ENCODE results near the gene RNF212. TPM values are rescaled to one million over a fixed set of nuclear protein-coding genes. Genes with fewer than 3 reads are reported as not detected.
A peak's percentile ranks its signal among the peaks of the same experiment; 100 is the strongest.

RNF212 gene
- total RNA-seq, 2 donors from 2014 or later = 2.3 to 2.5 TPM

DNA sequence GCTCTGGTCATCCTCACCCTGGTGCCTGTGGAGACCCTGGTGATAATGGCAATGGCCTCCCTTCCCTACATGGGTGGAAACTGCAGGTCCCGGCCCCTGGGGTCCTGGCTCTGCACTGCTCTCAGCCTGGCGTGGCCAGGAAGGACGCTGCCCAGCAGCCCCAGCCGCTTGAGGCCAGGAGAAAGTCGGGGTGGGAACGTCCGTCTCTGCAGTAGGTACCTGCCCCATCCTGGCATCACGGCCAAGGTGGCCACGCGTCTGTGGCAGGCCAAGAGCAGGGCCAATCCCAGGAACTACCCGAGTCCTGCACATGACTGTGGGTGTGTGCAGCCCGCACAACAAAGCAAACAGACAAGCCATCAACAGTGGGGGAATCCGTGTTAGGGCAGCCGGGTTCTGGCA is 68.2 kb downstream of the RNF212 start:
- Histone ChIP-seq H3K9me3 (no peaks in the 10 kb centered on the region), H3K27ac (no peak overlapping the region), H3K4me1 (peaks cover 12% of the 10 kb centered on the region), H3K4me3 (no peak overlapping the region), H3K9ac (ENCODE audit: low read depth in 2 of 2, low read length in 2 of 2) (no peak overlapping the region), H3K36me3 (no peaks in the 10 kb centered on the region), H3K27me3 (peaks cover 14% of the 10 kb centered on the region)
- intact Hi-C loops (cut with DNase I) = no loop called here
- TF ChIP-seq, protein P1, sequence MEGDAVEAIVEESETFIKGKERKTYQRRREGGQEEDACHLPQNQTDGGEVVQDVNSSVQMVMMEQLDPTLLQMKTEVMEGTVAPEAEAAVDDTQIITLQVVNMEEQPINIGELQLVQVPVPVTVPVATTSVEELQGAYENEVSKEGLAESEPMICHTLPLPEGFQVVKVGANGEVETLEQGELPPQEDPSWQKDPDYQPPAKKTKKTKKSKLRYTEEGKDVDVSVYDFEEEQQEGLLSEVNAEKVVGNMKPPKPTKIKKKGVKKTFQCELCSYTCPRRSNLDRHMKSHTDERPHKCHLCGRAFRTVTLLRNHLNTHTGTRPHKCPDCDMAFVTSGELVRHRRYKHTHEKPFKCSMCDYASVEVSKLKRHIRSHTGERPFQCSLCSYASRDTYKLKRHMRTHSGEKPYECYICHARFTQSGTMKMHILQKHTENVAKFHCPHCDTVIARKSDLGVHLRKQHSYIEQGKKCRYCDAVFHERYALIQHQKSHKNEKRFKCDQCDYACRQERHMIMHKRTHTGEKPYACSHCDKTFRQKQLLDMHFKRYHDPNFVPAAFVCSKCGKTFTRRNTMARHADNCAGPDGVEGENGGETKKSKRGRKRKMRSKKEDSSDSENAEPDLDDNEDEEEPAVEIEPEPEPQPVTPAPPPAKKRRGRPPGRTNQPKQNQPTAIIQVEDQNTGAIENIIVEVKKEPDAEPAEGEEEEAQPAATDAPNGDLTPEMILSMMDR (IDR thresholded peaks at IDR 0.05) = no peak
- no peak for DNase-seq

DNA sequence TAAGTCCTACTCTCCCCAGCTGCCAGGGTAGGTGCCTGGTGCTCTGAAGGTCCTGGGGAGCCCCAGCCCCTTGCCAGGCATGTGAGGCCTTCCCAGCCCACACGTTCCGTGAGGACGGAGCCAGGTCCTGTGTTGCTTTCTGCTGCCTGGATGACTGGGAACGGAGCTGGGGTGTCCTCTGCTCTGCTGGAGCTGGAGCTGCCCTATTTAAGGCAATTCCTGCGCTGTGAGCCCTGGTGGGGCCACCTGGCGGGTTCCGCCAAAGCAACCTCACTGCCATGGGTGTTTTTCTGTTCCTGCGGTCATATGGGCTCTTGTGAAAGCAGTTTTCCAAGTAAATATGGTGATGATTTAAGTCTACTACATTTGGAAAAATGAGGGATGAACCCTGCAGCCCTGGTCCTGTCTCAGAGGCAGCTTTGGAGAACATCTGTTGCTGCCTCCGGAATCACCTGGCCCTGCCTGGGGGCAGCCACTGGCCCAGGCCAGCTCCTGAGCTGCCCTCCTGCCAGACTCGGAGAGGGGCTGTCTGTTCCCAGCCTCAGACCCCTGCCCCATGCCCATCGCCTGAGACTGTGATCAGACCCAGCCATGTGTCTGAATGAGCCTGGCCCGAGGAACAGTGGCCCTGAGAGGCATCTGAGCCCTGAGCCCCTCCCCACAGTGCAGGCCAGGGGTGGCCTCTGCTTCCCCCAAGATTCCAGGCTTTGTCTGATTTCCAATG is 68.7 kb downstream of the RNF212 start:
- H3K9me3 ChIP-seq = no peaks in the 10 kb centered on the region
- no peak overlapping the region for H3K27ac ChIP-seq
- TF ChIP-seq, protein P1 (IDR thresholded peaks at IDR 0.05) = no peak
- no peak overlapping the region for H3K4me3 ChIP-seq
- H3K4me1 ChIP-seq = peaks cover 12% of the 10 kb centered on the region
- H3K9ac ChIP-seq (ENCODE audit: low read depth in 2 of 2, low read length in 2 of 2) = no peak overlapping the region
- no peaks in the 10 kb centered on the region for H3K36me3 ChIP-seq
- peaks cover 14% of the 10 kb centered on the region for H3K27me3 ChIP-seq
- intact Hi-C loops (cut with DNase I) = no loop called here
- no peak for DNase-seq

DNA sequence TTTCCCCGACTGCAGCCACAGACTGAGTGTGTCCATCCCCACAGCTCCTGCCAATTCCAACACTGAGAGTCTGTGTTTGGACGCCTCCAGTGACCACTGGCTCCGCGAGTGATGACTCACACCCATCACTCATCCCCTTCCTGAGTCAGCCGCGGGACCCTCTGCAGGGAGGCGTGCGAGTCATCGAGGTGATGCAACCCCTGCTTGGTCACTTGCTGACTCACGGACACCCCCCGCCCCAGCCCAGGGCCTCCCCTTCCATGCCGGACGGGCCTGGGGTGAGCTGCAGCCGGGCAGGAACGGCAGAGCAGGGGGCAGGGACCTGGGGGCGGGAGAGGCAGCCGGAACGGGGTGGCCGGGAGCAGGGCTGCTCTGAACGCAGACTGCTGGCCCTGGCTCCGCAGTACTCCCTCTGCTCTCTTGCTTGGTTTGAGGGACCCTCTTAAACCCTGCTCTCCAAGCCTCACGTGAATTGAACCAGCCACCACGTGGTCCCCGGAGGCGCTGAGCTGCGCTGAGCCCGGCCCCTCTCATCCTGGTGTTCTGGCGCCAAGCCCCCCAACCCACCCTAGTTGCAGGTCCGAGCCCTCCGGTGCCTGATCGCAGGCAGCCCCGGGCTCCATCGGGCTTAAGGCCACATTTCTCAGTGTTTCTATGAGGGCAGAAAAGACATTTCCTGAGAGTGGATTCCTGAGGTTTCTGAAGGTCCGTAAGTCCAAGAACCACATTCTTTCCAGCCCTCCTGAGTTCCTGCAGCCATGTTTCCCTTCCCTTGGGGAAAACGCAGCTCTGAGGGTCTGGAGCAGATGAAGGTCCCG is 69.5 kb downstream of the RNF212 start:
- H3K9ac ChIP-seq (ENCODE audit: low read depth in 2 of 2, low read length in 2 of 2) = peak overlapping the region in 1 of 2 donors; percentile 47

DNA sequence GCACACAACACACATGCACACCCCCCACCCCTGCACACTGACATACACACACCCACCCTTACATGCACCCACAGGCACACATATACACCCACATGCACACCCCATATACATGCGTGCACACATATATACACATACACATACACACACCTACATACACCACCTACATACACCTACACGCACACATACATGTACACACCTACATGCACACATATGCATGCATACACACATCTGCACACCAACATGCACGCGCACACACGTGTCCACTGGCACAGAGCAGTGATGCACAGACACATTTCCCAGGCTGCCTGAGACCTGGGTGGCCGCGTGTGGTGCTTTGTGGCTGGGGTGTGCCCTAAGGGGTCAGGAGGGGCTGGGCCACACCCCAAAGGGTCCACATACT is 70.2 kb downstream of the RNF212 start:
- H3K4me3 ChIP-seq = no peak overlapping the region
- TF ChIP-seq, protein P1 (IDR thresholded peaks at IDR 0.05) = no peak
- H3K9me3 ChIP-seq = no peaks in the 10 kb centered on the region
- H3K27ac ChIP-seq = no peak overlapping the region
- peak overlapping the region in 1 of 2 donors; percentile 47 for H3K9ac ChIP-seq (ENCODE audit: low read depth in 2 of 2, low read length in 2 of 2)
- intact Hi-C loops (cut with DNase I) = no loop called here
- H3K4me1 ChIP-seq = peaks cover 12% of the 10 kb centered on the region
- peaks cover 14% of the 10 kb centered on the region for H3K27me3 ChIP-seq
- DNase-seq = no peak
- no peaks in the 10 kb centered on the region for H3K36me3 ChIP-seq

More for the DNA sequence above, 69.5 kb downstream of the RNF212 start:
- no peaks in the 10 kb centered on the region for H3K9me3 ChIP-seq
- H3K4me1 ChIP-seq = peaks cover 12% of the 10 kb centered on the region
- intact Hi-C loops (cut with DNase I) = no loop called here
- H3K4me3 ChIP-seq = no peak overlapping the region
- H3K36me3 ChIP-seq = no peaks in the 10 kb centered on the region
- no peak overlapping the region for H3K27ac ChIP-seq
- peaks cover 14% of the 10 kb centered on the region for H3K27me3 ChIP-seq
- peak; percentile 66 for DNase-seq
- TF ChIP-seq, protein P1 (IDR thresholded peaks at IDR 0.05) = no peak

DNA sequence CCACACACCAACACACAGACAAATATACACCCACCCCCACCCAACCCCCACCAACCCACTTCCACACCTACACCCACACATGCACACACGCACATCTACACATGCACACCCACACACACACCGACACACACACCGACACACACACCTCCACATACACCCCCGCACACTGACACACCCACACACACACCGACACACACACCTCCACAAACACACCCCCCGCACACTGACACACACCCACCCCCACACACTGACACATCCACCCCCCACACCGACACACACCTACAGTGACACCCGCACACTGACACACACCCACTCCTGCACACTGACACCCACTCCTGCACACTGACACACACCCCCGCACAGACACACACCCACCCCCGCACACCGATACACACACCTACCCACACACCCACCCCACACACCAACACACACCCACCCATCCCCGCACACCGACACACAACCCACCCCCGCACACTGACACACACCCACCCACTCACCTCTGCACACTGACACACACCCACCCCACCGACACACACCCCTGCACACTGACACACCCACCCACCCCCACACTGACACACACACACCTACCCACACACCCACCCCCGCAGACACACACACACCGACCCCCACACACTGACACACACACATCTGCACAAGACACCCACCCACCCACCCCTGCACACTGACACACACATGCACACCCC is 70.9 kb downstream of the RNF212 start:
- H3K36me3 ChIP-seq = no peaks in the 10 kb centered on the region
- intact Hi-C loops (cut with DNase I) = no loop called here
- H3K4me1 ChIP-seq = peaks cover 12% of the 10 kb centered on the region
- H3K9me3 ChIP-seq = no peaks in the 10 kb centered on the region
- H3K9ac ChIP-seq (ENCODE audit: low read depth in 2 of 2, low read length in 2 of 2) = no peak overlapping the region
- no peak overlapping the region for H3K4me3 ChIP-seq
- no peak for DNase-seq
- peaks cover 14% of the 10 kb centered on the region for H3K27me3 ChIP-seq
- H3K27ac ChIP-seq = no peak overlapping the region
- TF ChIP-seq, protein P1 (IDR thresholded peaks at IDR 0.05) = no peak
